IPS DF 6.9 (cell line): ENCODE data around the gene CKAP2L.
A peak's percentile ranks its signal among the peaks of the same experiment; 100 is the strongest.

Source experiments
- DNase-seq: peaks from one replicate; pipeline ENCODE4 v3.0.0-alpha.2; 2013; ENCODE audit warnings: low read depth, low spot score
- H3K27ac ChIP-seq: one replicate; pipeline ENCODE4 v1.5.1; 2013; ENCODE audit warnings: low read length, control low read depth
- H3K27me3 ChIP-seq: 2 replicates; pipeline ENCODE4 v1.6.1; 2013; ENCODE audit warnings: mild to moderate bottlenecking, low read length; ENCODE audit not compliant: control insufficient read depth, insufficient read depth
- H3K36me3 ChIP-seq: 2 replicates; pipeline ENCODE4 v1.6.1; 2013; ENCODE audit warnings: low read length; ENCODE audit not compliant: control insufficient read depth, insufficient read depth
- H3K4me1 ChIP-seq: 2 replicates; pipeline ENCODE4 v1.6.1; 2013; ENCODE audit warnings: low read length; ENCODE audit not compliant: control insufficient read depth, insufficient read depth
- H3K4me3 ChIP-seq: 2 replicates; pipeline ENCODE4 v1.5.1; 2013; ENCODE audit warnings: mild to moderate bottlenecking, low read length
- H3K9me3 ChIP-seq: 2 replicates; pipeline ENCODE4 v1.6.1; 2013; ENCODE audit warnings: low read length, inconsistent platforms; ENCODE audit not compliant: control insufficient read depth, insufficient read depth
- WGBS: extraction: QIAGEN DNeasy Blood & Tissue Kit; methylation state at CpG from one replicate; pipeline ENCODE4 v1.1.7; 2013; ENCODE audit warnings: mixed read lengths, missing lambda C conversion rate; ENCODE audit not compliant: insufficient read length, insufficient coverage; 5-methylcytosine and 5-hydroxymethylcytosine counted together

The CKAP2L gene

DNA sequence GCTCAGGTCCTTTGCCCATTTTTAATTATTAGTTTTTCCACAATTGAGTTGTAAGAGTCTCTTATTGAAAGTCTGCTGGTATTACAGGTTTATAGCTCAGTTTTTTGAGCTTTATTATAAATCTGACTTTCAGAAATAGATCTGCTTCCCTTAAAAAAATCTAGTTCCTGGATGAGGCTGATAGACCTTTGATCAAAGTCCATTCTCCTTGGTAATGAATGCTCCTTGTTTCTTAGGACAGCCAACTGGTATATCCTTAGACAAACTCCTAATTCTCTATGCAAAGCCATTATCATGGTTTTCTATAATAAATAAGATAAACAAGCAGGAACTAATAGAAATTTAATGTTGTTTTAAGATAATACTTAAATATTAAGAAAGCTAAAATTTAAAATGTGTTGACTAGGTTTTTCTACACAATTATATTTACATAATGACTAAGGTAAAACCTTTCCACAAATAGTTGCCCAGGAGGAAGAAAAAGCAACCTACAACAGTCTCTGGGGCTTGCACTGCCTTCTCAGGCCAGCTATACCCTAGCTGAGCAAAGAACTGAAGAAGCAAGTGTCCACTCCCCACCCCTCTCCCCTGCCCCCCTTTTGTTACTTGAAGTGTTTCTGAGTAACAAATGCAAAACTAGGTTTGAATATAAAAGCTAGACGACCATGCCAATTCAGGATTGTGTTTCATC is 26.7 kb downstream of the CKAP2L start:
- Histone ChIP-seq H3K27ac (no peak overlapping the region), H3K36me3 (peaks cover 10% of the 10 kb centered on the region), H3K4me1 (no peaks in the 10 kb centered on the region), H3K4me3 (no peak overlapping the region), H3K9me3 (no peaks in the 10 kb centered on the region), H3K27me3 (no peaks in the 10 kb centered on the region)
- WGBS = no CpG with 5 or more reads among the region's 1 CpG
- no peak for DNase-seq

DNA sequence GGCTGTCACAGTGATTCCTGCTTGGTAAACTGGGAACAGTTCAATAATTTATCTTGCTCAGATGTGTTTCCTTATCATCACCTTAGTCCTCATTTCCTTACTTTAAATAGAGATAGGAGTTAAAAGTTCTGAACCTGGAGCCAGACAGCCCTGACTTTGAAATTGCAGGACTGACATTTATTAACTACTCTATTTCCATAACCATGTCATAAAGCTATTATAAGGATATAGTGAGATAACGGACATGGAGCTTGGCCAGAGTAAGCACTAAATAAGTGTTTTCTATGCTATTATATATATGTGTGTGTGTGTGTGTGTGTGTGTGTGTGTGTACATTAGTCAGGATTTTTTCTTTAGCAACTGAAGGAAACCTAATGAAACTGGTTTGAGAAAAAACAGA is 30.5 kb downstream of the CKAP2L start:
- Histone ChIP-seq H3K27me3 (no peaks in the 10 kb centered on the region), H3K4me3 (no peak overlapping the region), H3K9me3 (no peaks in the 10 kb centered on the region), H3K4me1 (no peaks in the 10 kb centered on the region), H3K36me3 (no peaks in the 10 kb centered on the region; the same call in 1 of the 2 replicates), H3K27ac (no peak overlapping the region)
- no CpG with 5 or more reads among the region's 1 CpG for WGBS
- no peak for DNase-seq

DNA sequence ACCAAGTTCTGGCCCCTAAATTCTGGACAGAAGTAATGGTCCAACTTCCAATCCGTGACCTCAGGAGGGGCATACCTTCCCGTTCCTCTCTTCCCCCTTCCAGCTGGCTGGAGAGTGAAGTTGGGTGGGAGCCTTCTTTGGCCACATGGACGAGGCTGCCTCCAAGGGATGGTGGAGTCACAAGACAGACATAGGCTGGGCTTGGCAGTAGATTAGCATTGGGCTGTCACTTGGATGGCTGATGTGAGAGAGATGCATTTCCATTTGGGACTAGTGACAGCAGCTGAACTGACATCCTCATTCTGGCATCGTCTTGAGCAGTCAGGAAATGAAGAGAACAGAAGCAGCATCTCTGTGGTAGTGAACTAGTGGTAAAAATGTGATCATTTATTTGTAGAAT is 31.0 kb downstream of the CKAP2L start:
- no CpG with 5 or more reads among the region's 4 CpGs for WGBS
- H3K4me1 ChIP-seq = no peaks in the 10 kb centered on the region

DNA sequence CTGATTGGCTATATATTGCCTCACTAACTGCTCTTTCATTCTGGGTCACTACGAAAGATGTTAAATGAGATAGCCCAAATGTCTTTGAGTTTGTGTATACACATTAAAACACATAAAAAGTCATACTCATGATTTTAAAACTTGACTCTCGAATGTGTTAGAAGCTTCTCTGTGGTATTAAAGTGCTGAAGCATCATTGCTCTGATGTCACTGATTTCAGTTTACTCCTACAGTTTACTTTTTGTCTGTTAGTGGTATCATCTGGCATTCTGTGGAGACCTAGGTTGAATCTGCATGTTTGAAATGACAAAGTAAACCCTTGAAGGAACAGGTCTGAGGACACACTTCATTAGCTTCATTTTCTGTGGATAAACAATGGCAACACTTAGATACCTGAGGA is 32.9 kb downstream of the CKAP2L start:
- Histone ChIP-seq H3K36me3 (no peaks in the 10 kb centered on the region), H3K27me3 (no peaks in the 10 kb centered on the region), H3K27ac (no peak overlapping the region), H3K4me1 (no peaks in the 10 kb centered on the region), H3K9me3 (no peaks in the 10 kb centered on the region), H3K4me3 (no peak overlapping the region)
- no CpG with 5 or more reads among the region's 2 CpGs for WGBS
- no peak for DNase-seq

More for the DNA sequence above, 31.0 kb downstream of the CKAP2L start:
- H3K27ac ChIP-seq = no peak overlapping the region
- DNase-seq = no peak
- H3K9me3 ChIP-seq = no peaks in the 10 kb centered on the region
- H3K36me3 ChIP-seq = no peaks in the 10 kb centered on the region; the same call in 1 of the 2 replicates
- no peak overlapping the region for H3K4me3 ChIP-seq
- H3K27me3 ChIP-seq = no peaks in the 10 kb centered on the region

DNA sequence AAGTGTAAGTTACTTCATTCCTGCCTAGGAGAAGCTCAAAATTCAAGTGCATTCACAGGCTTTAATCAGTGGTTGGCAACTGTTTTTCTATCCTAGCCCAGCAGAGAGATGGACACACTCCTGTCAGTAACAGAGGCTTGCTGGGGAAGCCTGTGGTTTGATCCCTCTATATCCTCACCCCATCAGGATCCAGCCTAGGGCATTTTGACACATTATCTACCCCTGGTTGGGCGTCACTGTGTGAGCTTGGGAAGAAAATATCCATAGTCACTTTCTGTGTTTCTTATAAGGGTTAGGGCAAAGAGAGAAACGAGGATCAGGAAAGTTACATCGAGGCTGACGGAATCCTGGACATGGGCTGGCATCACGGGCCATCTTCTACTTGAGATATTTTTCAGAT is 33.6 kb downstream of the CKAP2L start:
- Histone ChIP-seq H3K4me1 (no peaks in the 10 kb centered on the region), H3K4me3 (no peak overlapping the region), H3K36me3 (no peaks in the 10 kb centered on the region), H3K27ac (no peak overlapping the region), H3K9me3 (no peaks in the 10 kb centered on the region), H3K27me3 (no peaks in the 10 kb centered on the region)
- WGBS = no CpG with 5 or more reads among the region's 5 CpGs
- DNase-seq = no peak

DNA sequence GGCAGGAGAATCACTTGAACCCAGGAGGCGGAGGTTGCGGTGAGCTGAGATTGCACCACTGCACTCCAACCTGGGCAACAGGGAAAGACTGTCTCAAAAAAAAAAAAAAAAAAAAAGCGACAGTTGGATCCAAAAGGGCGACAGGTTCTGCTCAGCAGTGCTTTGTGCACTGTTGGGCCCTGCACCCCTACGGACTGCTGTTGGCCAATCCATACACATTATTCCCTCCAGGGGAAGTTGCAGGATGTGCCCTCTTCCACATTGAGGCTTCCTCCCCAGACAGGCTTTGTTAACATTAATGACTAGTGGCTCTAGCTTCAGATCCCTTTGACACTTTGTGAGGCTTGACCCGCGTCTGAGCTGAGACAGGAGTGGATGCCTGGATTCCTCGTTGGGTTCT is 34.2 kb downstream of the CKAP2L start:
- Histone ChIP-seq H3K27me3 (no peaks in the 10 kb centered on the region), H3K36me3 (no peaks in the 10 kb centered on the region), H3K4me1 (no peaks in the 10 kb centered on the region), H3K9me3 (no peaks in the 10 kb centered on the region), H3K27ac (no peak overlapping the region), H3K4me3 (no peak overlapping the region)
- WGBS = no CpG with 5 or more reads among the region's 8 CpGs
- DNase-seq = no peak

DNA sequence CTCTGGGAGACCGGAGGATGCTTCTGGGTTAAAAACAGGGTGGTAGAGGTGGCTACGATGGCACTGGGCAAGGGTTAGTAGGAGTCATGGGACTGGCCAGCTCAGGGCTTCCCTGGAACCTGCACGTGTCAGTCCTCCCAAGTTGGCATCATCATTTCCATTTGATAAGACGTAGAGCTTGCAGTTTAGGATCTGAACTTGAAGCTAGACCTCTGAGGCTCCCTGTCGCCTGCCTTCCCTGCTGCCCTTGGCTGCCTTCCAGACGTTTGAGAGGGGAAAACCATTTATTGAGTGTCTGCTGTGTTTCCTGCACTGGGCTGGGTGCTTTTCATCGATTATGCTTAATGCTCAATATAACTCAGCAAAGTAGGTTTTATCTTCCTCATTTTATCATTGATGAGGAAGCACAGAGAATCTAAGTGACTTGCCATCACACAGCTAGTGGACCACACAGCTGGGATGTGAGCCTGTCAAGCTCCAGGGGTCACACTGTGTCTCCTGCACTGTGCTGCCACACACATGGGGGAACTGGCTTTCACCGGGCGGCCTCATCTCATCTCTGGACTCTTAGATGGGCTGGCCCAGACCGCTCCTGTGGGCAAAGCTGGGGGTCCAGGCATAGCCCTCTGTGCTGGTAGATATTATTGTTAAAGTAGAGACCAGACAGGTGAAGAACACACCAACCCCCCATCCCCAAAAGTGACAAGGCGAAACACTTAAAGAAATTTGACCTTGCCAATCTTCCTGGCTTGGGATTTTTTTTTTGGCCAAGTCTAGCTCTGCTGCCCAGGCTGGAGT is 35.8 kb downstream of the CKAP2L start:
- Histone ChIP-seq H3K27ac (no peak overlapping the region), H3K9me3 (no peaks in the 10 kb centered on the region), H3K4me1 (no peaks in the 10 kb centered on the region), H3K4me3 (no peak overlapping the region), H3K27me3 (no peaks in the 10 kb centered on the region), H3K36me3 (no peaks in the 10 kb centered on the region)
- WGBS = no CpG with 5 or more reads among the region's 11 CpGs
- no peak for DNase-seq

DNA sequence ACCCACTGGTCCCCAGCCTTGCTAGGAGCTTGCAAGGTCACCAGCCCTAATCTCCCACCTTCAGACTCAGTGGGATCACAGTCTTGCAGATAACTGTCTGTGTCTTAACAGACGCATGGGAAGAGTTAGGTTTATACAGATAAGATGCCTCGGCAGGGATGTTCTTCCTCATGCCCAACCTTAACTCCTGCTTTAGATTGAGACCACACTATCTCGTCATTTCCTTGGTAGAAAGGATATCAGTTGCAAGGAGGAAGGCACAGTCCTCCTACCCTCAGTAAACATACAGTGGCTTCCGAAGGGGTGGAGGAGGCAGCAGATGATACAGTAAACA is 36.4 kb downstream of the CKAP2L start:
- no peaks in the 10 kb centered on the region for H3K36me3 ChIP-seq
- no peak overlapping the region for H3K4me3 ChIP-seq
- no CpG with 5 or more reads among the region's 4 CpGs for WGBS
- no peaks in the 10 kb centered on the region for H3K4me1 ChIP-seq
- H3K27me3 ChIP-seq = no peaks in the 10 kb centered on the region
- no peaks in the 10 kb centered on the region for H3K9me3 ChIP-seq
- DNase-seq = no peak
- H3K27ac ChIP-seq = no peak overlapping the region

DNA sequence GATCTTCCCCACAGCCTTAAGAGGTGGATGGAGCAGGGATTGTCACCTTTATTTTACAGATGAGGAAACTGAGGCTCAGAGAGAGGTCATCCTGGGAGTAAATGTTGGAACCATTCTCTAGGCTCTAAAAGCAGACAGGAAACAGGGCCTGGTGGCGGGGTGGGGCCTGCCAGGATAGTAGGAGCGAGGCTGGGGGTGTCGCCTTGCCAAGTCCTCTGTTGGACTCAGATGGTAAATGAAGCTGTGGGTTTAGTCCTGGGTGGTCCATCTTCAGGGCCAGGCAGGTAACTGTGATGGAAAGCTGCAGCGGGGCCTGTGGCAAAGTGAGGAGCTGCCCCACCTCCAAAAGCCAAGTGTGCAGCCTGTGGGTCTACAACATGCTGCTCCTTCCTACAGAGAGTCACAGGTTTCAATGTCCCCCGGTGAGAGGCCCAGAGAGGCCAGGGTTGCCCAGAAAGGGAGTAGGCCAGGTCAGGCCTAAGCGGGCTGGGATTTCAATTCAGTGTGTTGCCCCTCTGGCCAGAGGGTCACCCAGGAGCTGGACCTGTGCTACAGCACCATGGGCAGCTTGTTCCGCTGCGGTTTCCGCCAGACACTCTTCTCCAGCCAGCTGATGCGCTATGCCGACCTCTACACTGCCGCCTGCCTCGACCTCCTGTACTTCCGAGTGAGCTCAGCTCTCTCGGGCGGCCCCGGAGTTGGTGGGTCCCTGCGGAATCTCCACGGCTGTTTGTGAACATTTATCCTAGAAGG is 37.0 kb downstream of the CKAP2L start:
- H3K36me3 ChIP-seq = no peaks in the 10 kb centered on the region
- no peak overlapping the region for H3K27ac ChIP-seq
- no CpG with 5 or more reads among the region's 19 CpGs for WGBS
- H3K4me1 ChIP-seq = no peaks in the 10 kb centered on the region
- DNase-seq = no peak
- H3K27me3 ChIP-seq = no peaks in the 10 kb centered on the region
- H3K4me3 ChIP-seq = no peak overlapping the region
- no peaks in the 10 kb centered on the region for H3K9me3 ChIP-seq

DNA sequence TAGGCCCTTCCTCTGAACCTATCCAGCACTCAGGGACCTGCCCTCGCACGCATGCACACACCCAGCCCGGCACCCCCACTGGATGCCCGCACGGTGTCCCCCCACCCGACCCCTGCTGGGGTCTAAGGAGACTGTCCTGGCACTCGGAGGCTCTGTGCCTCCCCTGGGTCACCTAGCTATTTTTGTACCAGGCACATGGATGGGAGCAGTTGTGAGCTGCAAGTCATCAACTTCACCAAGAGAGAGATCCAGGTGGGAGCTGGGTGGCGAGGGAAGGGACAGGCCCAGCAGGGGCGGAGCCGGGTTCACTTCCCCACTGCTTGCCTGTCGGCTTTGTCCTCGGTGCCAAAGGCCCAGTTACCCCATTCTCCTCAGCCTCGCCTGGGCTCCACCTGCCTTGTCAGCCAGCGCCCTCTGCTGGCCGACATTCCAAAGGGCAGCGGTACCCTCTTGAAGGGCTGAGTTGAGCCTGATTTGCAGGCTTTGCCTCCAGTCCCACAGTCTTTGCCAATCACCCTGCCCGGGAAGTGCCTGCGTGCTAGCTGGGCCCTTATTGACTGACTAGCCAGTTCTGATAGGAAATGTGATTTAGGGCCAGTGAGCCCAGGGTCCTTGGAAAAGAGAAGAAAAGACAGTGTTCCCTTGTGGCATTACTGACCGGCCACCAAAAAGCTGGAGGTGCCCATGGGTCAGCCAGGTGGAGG is 37.8 kb downstream of the CKAP2L start:
- Histone ChIP-seq H3K9me3 (no peaks in the 10 kb centered on the region), H3K27ac (no peak overlapping the region), H3K27me3 (no peaks in the 10 kb centered on the region), H3K4me1 (no peaks in the 10 kb centered on the region), H3K36me3 (no peaks in the 10 kb centered on the region), H3K4me3 (no peak overlapping the region)
- no CpG with 5 or more reads among the region's 19 CpGs for WGBS
- peak; percentile 84 for DNase-seq
